ENCODE data around the gene LENG8.
A peak's percentile ranks its signal among the peaks of the same experiment; 100 is the strongest.

Gene LENG8

GRCh38 chr19:54424201-54424600 is 24.8 kb upstream of the LENG8 start:
- DNase-seq: no peak

GRCh38 chr19:54424660-54425381 is 24.2 kb upstream of the LENG8 start:
- no peak for DNase-seq

GRCh38 chr19:54425382-54425723 is 23.6 kb upstream of the LENG8 start:
- DNase-seq: no peak

GRCh38 chr19:54426291-54426931 is 22.6 kb upstream of the LENG8 start:
- DNase-seq: no peak

GRCh38 chr19:54427586-54427985 is 21.4 kb upstream of the LENG8 start:
- DNase-seq: no peak

- no peak for DNase-seq
These were observed 20.4 kb upstream of the LENG8 start for GRCh38 chr19:54428323-54429175.

GRCh38 chr19:54429176-54429495 is 19.9 kb upstream of the LENG8 start:
- no peak for DNase-seq

- DNase-seq: no peak
These were observed 19.3 kb upstream of the LENG8 start for GRCh38 chr19:54429545-54430227.

GRCh38 chr19:54430306-54431254 is 18.4 kb upstream of the LENG8 start:
- peak in 2 of 5 experiments; percentile 35 to 43 for DNase-seq

- DNase-seq: no peak
These were observed 17.7 kb upstream of the LENG8 start for GRCh38 chr19:54431255-54431838.

GRCh38 chr19:54432144-54432738 is 16.8 kb upstream of the LENG8 start:
- no peak for DNase-seq

GRCh38 chr19:54433697-54434096 is 15.3 kb upstream of the LENG8 start:
- DNase-seq: no peak

GRCh38 chr19:54434112-54434872 is 14.7 kb upstream of the LENG8 start:
- DNase-seq: no peak

- no peak for DNase-seq
These were observed 14.2 kb upstream of the LENG8 start for GRCh38 chr19:54434873-54435214.

GRCh38 chr19:54435551-54436016 is 13.4 kb upstream of the LENG8 start:
- no peak for DNase-seq

GRCh38 chr19:54436031-54436523 is 12.9 kb upstream of the LENG8 start:
- no peak for DNase-seq

- DNase-seq: no peak
These were observed 12.3 kb upstream of the LENG8 start for GRCh38 chr19:54436628-54437252.

GRCh38 chr19:54439174-54439851 is 9.7 kb upstream of the LENG8 start:
- DNase-seq: peak in 1 of 5 experiments; percentile 33

GRCh38 chr19:54440641-54441040 is 8.4 kb upstream of the LENG8 start:
- DNase-seq: no peak
